GM12875 (cell line): ENCODE results near the gene DYRK1A.

Source experiments
- H3K4me3 ChIP-seq: one replicate; pipeline ENCODE4 v1.5.1; 2011; ENCODE audit warnings: low read depth, low read length, control low read depth
- TF ChIP-seq, protein P1 (sequence below): IDR thresholded peaks from 2 replicates; pipeline ENCODE4 v1.5.1; 2011; ENCODE audit warnings: low read depth, mild to moderate bottlenecking, control low read depth, inconsistent platforms, low read length, moderate library complexity, borderline replicate concordance; ENCODE audit not compliant: insufficient read depth

The DYRK1A gene

DNA sequence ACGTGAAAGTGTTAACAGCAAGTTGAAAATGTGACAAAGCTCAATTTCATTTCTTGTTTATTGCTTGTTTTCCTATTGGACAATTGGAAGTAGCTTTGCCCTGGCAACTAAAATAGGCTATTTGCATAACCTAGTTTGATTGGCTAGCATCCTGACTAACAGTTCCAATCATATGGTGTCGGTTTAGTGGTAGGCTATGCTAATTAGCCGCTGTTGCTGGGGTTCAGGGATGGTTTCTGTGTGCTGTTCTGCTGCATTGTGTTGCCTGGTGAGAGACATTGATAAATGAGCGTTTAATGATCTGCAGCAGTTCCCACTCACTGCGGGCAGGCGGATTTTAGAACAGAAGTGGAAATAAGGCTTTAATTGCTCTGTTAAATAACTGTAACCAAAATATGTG is 68.5 kb downstream of the DYRK1A start:
- H3K4me3 ChIP-seq, result no peak overlapping the region
- TF ChIP-seq, protein P1, sequence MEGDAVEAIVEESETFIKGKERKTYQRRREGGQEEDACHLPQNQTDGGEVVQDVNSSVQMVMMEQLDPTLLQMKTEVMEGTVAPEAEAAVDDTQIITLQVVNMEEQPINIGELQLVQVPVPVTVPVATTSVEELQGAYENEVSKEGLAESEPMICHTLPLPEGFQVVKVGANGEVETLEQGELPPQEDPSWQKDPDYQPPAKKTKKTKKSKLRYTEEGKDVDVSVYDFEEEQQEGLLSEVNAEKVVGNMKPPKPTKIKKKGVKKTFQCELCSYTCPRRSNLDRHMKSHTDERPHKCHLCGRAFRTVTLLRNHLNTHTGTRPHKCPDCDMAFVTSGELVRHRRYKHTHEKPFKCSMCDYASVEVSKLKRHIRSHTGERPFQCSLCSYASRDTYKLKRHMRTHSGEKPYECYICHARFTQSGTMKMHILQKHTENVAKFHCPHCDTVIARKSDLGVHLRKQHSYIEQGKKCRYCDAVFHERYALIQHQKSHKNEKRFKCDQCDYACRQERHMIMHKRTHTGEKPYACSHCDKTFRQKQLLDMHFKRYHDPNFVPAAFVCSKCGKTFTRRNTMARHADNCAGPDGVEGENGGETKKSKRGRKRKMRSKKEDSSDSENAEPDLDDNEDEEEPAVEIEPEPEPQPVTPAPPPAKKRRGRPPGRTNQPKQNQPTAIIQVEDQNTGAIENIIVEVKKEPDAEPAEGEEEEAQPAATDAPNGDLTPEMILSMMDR, result no peak

DNA sequence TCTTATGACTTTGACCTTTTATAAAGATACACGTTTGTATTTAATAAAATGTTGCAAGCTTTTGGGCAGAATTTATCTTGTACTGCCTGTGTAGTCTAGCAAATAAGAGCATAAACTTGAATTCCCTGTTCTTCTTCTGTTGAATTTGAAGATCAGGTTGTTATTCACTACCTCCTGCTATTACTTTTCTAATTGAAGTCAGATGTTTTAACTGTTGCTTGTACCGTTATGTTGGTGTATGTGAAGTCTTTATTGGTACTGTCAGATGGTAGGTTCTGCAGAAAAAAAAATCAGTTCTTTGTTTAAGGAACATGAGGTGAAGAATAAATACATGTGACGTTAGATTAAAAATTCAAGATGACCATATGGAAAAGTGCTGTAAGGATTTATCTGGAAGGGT is 69.1 kb downstream of the DYRK1A start:
- TF ChIP-seq, protein P1, result no peak
- no peak overlapping the region for H3K4me3 ChIP-seq

DNA sequence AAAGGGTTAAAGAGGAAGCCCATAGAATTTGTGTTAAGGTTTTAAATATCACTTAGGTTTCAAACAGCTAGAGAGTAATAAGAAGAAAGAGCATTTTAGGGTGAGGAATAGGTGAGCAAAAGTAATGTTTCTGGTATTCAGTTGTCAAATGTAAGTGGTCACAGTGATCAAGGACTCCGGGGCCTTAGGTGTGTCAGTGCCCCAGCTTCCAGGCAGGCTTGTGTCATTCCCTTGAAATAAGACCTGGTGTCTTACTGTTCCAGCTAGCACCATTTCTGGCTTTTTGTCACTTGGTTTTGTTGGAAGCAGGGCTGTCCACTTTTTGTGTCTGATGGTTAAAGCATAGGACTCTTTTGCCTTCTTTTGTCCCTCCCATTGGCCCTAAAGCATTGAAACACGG is 69.6 kb downstream of the DYRK1A start:
- TF ChIP-seq, protein P1, result no peak
- H3K4me3 ChIP-seq, result no peak overlapping the region

DNA sequence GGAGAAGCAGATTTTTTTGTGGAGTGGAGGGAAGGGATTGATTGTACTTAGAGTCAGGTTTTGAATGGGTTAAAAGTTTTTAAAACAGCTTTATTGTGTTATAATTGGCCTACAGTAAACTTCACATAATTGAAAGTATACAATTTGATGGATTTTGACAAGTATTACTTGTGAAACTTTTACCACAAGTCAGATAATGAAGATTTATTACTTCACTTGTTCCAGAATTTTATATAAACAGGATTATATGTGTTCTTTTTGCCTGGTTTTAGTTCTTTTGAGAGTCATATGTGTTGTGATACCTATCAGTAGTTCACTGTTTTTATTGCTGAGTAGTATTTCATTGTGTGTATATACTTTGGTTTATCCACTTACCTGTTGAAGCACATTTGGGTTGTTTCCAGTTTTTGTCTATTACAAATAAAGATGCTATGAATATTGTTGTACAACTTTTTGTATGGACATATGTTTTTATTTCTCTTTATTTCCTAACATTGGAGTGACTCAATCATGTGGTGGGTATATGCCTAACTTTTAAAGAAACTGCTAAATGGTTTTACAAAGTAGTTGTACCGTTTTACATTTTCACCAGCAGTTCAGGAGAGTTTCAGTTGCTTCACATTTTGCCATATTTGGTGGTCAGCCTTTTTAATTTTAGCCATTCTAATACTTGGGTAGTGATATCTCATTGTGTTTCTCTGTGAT is 71.0 kb downstream of the DYRK1A start:
- no peak overlapping the region for H3K4me3 ChIP-seq
- TF ChIP-seq, protein P1, result no peak

DNA sequence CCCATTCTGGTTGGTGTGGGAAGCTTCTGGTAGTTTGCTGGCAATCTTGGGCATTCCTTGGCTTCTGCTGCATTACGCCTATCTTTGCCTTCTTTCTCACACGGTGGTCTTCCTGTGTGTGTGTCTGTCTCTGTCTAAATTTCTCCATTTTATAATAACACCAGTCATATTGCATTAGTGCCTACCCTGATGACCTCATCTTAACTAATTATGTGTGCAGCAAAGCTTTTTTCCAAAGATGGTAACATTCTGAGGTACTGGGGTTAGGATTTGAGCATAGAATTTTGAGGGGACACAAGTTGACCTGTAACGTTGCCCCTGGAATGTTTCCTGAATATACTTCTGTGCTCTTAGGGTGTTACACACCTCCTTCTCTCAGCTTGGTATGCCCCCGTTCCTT is 77.1 kb downstream of the DYRK1A start:
- TF ChIP-seq, protein P1, result no peak
- H3K4me3 ChIP-seq, result no peak overlapping the region

GRCh38 chr21:37445228-37445627 is 78.7 kb downstream of the DYRK1A start:
- no peak overlapping the region for H3K4me3 ChIP-seq
- TF ChIP-seq, protein P1, result no peak

DNA sequence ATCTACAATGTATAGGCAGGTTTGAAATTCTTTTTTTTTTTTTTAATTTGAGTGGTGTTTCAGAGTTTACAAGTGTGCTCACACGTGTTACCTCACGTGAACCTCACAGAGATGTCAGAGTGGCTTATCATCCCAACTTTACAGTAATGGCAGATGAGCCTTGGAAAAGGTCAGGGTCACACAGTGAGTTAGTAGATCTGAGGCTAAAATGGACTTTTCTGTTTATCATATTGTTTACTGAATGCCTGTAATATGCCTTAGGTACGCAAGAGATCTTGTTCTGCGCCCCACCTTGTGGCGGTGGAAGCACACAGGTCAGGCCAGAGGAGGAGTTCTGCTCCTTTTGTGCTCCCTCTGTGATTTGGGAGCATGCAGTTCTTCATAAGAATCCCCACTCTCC is 80.0 kb downstream of the DYRK1A start:
- no peak overlapping the region for H3K4me3 ChIP-seq
- TF ChIP-seq, protein P1, result no peak
